Natural killer cell (primary cell): ENCODE measurements around the gene RBBP9. TPM values are rescaled to one million over a fixed set of nuclear protein-coding genes. Genes with fewer than 3 reads are reported as not detected.

ENCODE experiments used
- ATAC-seq, 3 donors: fragments of 150-1000 bp in 2 of 3; fragments of 200-7000 bp in 1 of 3; cut with Tn5 transposase; 1 replicate in 1 of 3; 2 replicates in 2 of 3; pipeline ENCODE4 v1.10.0; 2021; ENCODE audit warnings: mild to moderate bottlenecking in 2 of 3, moderate library complexity in 2 of 3
- DNase-seq, 2 donors: peaks; one replicate each; pipeline versions ENCODE4 v3.0.0 to v3.0.0-alpha.2; 2013 to 2021; ENCODE audit warnings: mixed read lengths in 1 of 2
- H3K27ac ChIP-seq: one replicate; pipeline ENCODE4 v1.5.1; 2013; ENCODE audit warnings: mild to moderate bottlenecking, low read length
- H3K27me3 ChIP-seq: one replicate; pipeline ENCODE4 v1.6.1; 2013; ENCODE audit warnings: low read length; ENCODE audit not compliant: control insufficient read depth, insufficient read depth
- H3K36me3 ChIP-seq: one replicate; pipeline ENCODE4 v1.6.1; 2013; ENCODE audit warnings: low read length; ENCODE audit not compliant: control insufficient read depth, insufficient read depth
- H3K4me1 ChIP-seq: one replicate; pipeline ENCODE4 v1.6.1; 2013; ENCODE audit warnings: low read length; ENCODE audit not compliant: control insufficient read depth, insufficient read depth
- H3K4me3 ChIP-seq: one replicate; pipeline ENCODE4 v1.5.1; 2013; ENCODE audit warnings: low read length
- H3K9me3 ChIP-seq: one replicate; pipeline ENCODE4 v1.6.1; 2013; ENCODE audit warnings: low read length; ENCODE audit not compliant: control insufficient read depth, insufficient read depth
- H3K27ac Mint-ChIP-seq, 2 donors: one replicate each; pipeline ENCODE4 v1.8.0; 2022; ENCODE audit warnings: mild to moderate bottlenecking in 2 of 2, mixed read lengths in 2 of 2, moderate library complexity in 1 of 2
- H3K27me3 Mint-ChIP-seq, 2 donors: one replicate each; pipeline ENCODE4 v1.8.0; 2022; ENCODE audit warnings: low read depth in 2 of 2, mixed read lengths in 2 of 2
- H3K36me3 Mint-ChIP-seq: one replicate; pipeline ENCODE4 v1.8.0; 2022; ENCODE audit warnings: mixed read lengths
- H3K4me1 Mint-ChIP-seq, 2 donors: one replicate each; pipeline ENCODE4 v1.8.0; 2022; ENCODE audit warnings: mixed read lengths in 2 of 2
- H3K4me3 Mint-ChIP-seq: one replicate; pipeline ENCODE4 v1.8.0; 2022; ENCODE audit warnings: mild to moderate bottlenecking, moderate library complexity, mixed read lengths
- H3K9me3 Mint-ChIP-seq, 2 donors: one replicate each; pipeline ENCODE4 v1.8.0; 2022; ENCODE audit warnings: mixed read lengths in 2 of 2
- CTCF ChIP-seq: fragments of 200-600 bp; IDR thresholded peaks from one replicate; pipeline ENCODE4 v1.8.0; 2022; ENCODE audit warnings: antibody characterized with exemption
- WGBS: methylation state at CpG from one replicate; pipeline ENCODE4 v1.1.7; 2013; ENCODE audit warnings: missing lambda C conversion rate; ENCODE audit not compliant: insufficient coverage; 5-methylcytosine and 5-hydroxymethylcytosine counted together
- intact Hi-C: fragments of 100-400 bp; cut with micrococcal nuclease; formaldehyde crosslinking; loops from one replicate; pipeline ENCODE4 v1.14.2; 2022
- total RNA-seq, 4 donors: library from RNA; stranded (reverse); fragments of 120-200 nt in 1 of 4; gene quantifications; one replicate each; pipeline versions ENCODE4 v1.2.3 to v1.2.4, GENCODE V29; 2013 to 2022

Gene RBBP9
- total RNA-seq, 3 donors from 2014 or later (not counting 1 experiment from before 2014, with no cell fraction given) = 4.6 to 9.2 (median 7.9) TPM

GRCh38 chr20:18440403-18440802 is 56.6 kb downstream of the RBBP9 start:
- peaks cover 0 to 7% of the 10 kb centered on the region in 2 donors for H3K4me1 Mint-ChIP-seq
- ATAC-seq (no peak), DNase-seq (no peak)
- no peak for TF ChIP-seq CTCF
- Histone ChIP-seq H3K9me3 (no peaks in the 10 kb centered on the region), H3K4me3 (no peak overlapping the region), H3K36me3 (no peaks in the 10 kb centered on the region), H3K27ac (no peak overlapping the region), H3K27me3 (no peaks in the 10 kb centered on the region), H3K4me1 (no peaks in the 10 kb centered on the region)
- no peak overlapping the region for H3K4me3 Mint-ChIP-seq
- intact Hi-C loops = no loop called here
- no peaks in the 10 kb centered on the region for H3K9me3 Mint-ChIP-seq
- WGBS = 67% methylated on average over 1 of the region's 1 CpG
- H3K27ac Mint-ChIP-seq = no peak overlapping the region
- H3K27me3 Mint-ChIP-seq = no peaks in the 10 kb centered on the region
- H3K36me3 Mint-ChIP-seq = no peaks in the 10 kb centered on the region

- Mint-ChIP-seq H3K36me3 (no peaks in the 10 kb centered on the region), H3K4me1 (peaks cover 8 to 16% of the 10 kb centered on the region in 2 donors), H3K27ac (peak overlapping the region; percentile 15 to 70), H3K27me3 (no peaks in the 10 kb centered on the region), H3K9me3 (no peaks in the 10 kb centered on the region), H3K4me3 (no peak overlapping the region)
- DNase-seq (no peak), ATAC-seq (peak; percentile 31 to 64 (median 50))
- H3K36me3 ChIP-seq = no peaks in the 10 kb centered on the region
- no peaks in the 10 kb centered on the region for H3K27me3 ChIP-seq
- TF ChIP-seq CTCF = no peak
- no peak overlapping the region for H3K4me3 ChIP-seq
- no peaks in the 10 kb centered on the region for H3K4me1 ChIP-seq
- intact Hi-C loops = no loop called here
- no peak overlapping the region for H3K27ac ChIP-seq
- no peaks in the 10 kb centered on the region for H3K9me3 ChIP-seq
- 62% methylated on average over 1 of the region's 2 CpGs for WGBS
These were observed 60.2 kb downstream of the RBBP9 start for GRCh38 chr20:18436847-18437246.

Other genes with a start within 250 kb of the RBBP9 start
- gene ZNF133, start 208.7 kb downstream of the RBBP9 start, total RNA-seq = 1 to 10 TPM; 5.2 to 9.6 (median 9.3) TPM
- 1 to 10 TPM; 2.7 to 5.7 (median 3.7) TPM for gene DZANK1, start 30.2 kb downstream of the RBBP9 start, total RNA-seq
- 10 to 100 TPM in 1 of 3 donors, 1 to 10 TPM in 2; 8.5 to 10.6 (median 8.8) TPM for gene POLR3F, start 29.8 kb downstream of the RBBP9 start, total RNA-seq
- gene SEC23B, start 10.7 kb upstream of the RBBP9 start, total RNA-seq = 10 to 100 TPM; 58.2 to 68.8 (median 63.9) TPM
- gene SMIM26, start 70.2 kb upstream of the RBBP9 start, total RNA-seq = 10 to 100 TPM; 38.6 to 48.8 (median 40.5) TPM
- 10 to 100 TPM; 23.4 to 28.4 (median 24.1) TPM for gene DTD1, start 90.8 kb upstream of the RBBP9 start, total RNA-seq